Liver (tissue), 3 donors: ENCODE results near the gene BEAN1.

Experiments
- ATF3 ChIP-seq: IDR thresholded peaks from 2 replicates; pipeline ENCODE4 v1.6.1; 2016; ENCODE audit warnings: antibody characterized with exemption
- CTCF ChIP-seq: fragments of 150-350 bp; IDR thresholded peaks from 2 replicates; pipeline ENCODE4 v1.5.1; 2017; ENCODE audit warnings: improper control_type of control experiment, low read depth, low read length; ENCODE audit not compliant: missing input control
- FOXA1 ChIP-seq: IDR thresholded peaks from 2 replicates; pipeline ENCODE4 v1.6.1; 2016; ENCODE audit warnings: antibody characterized with exemption
- MAX ChIP-seq: IDR thresholded peaks from 2 replicates; pipeline ENCODE4 v1.6.1; 2016; ENCODE audit warnings: antibody characterized with exemption
- REST ChIP-seq: IDR thresholded peaks from 2 replicates; pipeline ENCODE4 v1.6.1; 2016; ENCODE audit warnings: antibody characterized with exemption, mild to moderate bottlenecking
- RXRA ChIP-seq, 2 donors: IDR thresholded peaks; 2 replicates each; pipeline ENCODE4 v1.6.1; 2017 to 2018; ENCODE audit warnings: antibody characterized with exemption in 2 of 2, mild to moderate bottlenecking in 1 of 2
- YY1 ChIP-seq: IDR thresholded peaks from 2 replicates; pipeline ENCODE4 v1.6.1; 2016; ENCODE audit warnings: antibody characterized with exemption, mild to moderate bottlenecking
- donor health status: healthy.
- donor health status: healthy.

- TF ChIP-seq YY1 (no peak), ATF3 (no peak), MAX (no peak), CTCF (no peak), REST (no peak), FOXA1 (no peak), RXRA (IDR thresholded peaks at IDR 0.05) (no peak)
These were observed 35.1 kb upstream of the BEAN1 start for GRCh38 chr16:66391726-66392670.
